Stimulated activated naive CD4-positive, alpha-beta T cell treated with Interleukin-2 at 50 U/mL for 16 hours (primary cell): ENCODE results near the gene ALCAM.

Experiments used
- DNase-seq: peaks from one replicate; lab custom pipeline; 2025; lab: John Stamatoyannopoulos, UW

The ALCAM gene

DNA sequence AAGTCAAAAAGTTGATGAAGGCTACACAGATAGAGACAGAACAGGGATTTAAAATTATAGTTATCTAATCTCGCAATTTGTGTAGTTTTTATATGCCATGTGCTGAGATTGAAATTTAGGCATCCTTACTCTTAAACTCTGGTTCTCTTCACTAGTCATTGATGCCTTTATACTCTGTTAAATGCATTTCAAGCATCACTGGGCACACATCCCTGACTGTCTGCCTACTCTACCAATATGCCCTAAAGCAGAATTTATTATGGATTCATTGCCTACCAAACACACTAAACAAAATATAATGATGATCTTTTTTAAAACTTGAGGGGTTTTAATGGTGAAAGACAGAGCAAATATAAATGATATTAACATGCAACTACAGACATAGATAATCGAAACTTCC is 10.3 kb upstream of the ALCAM start:
- DNase-seq = no peak

DNA sequence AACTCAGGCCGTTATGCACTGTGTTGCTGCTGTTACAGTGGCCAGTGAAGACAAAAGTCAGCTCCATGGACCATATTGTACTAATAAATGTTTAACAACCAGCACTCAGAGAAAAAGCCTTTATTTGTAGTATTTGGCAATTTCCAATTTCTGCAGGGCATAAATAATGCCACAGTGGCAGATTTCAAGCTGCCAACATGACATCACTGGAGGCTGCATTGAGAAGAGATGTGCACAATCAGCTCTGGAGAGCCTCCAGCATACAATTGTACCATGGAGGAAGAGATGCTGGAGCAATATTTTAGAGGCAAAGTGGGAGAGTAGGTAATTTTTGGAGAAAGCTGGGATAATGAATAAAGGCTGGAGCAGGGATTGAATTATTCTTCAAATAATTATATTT is 9.7 kb upstream of the ALCAM start:
- DNase-seq = no peak

GRCh38 chr3:105359098-105359762 is 7.5 kb upstream of the ALCAM start:
- DNase-seq = no peak

DNA sequence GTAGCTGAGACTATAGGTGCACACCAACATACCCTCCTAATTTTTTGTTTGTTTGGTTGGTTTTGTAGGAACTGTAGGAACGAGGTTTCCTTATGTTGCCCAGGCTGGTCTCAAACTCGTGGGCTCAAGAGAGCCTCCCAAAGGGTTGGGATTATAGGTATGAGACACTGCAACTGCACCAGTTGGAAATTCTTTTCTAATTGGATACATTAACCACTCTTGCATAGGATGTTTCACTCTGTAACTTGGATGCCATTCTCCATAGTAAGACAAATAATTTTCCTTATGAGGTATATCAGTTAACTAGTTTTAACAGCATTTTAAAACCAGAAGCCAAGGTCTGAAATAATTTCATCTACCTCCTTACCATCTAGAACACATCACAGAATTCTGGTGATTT is 6.7 kb upstream of the ALCAM start:
- DNase-seq = no peak

DNA sequence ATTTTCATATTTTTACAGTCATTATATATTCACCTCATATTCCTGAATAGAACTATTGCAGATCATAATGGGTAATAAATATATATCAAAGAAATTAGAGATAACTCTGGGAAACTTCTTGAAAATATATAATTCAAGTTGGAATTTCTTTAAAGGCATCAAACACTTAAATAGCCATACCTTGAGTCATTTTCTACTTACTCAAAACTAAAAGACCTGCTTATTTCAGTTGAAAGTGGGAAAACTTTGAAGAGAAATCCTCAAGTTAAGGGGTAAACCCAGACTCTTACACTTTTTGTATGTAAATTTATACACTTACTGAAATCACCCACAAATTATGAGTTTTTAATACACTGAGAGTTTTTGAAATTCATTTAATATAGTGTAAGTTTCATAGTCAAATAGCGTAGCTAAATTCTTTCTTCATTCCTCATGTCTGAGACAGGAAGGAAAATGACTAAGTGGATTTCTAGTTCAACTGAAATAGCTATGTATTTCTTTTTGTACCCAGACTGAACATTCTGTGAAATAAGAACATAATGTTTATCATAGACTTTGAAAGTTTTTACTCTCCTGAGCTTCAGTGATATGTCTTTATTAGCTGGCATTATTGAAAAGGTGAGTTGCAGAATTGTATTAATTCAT is 4.6 kb upstream of the ALCAM start:
- no peak for DNase-seq

- DNase-seq = no peak
Observed at GRCh38 chr3:105364128-105364527, 2.6 kb upstream of the ALCAM start.

GRCh38 chr3:105365081-105365390 is 1.7 kb upstream of the ALCAM start:
- no peak for DNase-seq

DNA sequence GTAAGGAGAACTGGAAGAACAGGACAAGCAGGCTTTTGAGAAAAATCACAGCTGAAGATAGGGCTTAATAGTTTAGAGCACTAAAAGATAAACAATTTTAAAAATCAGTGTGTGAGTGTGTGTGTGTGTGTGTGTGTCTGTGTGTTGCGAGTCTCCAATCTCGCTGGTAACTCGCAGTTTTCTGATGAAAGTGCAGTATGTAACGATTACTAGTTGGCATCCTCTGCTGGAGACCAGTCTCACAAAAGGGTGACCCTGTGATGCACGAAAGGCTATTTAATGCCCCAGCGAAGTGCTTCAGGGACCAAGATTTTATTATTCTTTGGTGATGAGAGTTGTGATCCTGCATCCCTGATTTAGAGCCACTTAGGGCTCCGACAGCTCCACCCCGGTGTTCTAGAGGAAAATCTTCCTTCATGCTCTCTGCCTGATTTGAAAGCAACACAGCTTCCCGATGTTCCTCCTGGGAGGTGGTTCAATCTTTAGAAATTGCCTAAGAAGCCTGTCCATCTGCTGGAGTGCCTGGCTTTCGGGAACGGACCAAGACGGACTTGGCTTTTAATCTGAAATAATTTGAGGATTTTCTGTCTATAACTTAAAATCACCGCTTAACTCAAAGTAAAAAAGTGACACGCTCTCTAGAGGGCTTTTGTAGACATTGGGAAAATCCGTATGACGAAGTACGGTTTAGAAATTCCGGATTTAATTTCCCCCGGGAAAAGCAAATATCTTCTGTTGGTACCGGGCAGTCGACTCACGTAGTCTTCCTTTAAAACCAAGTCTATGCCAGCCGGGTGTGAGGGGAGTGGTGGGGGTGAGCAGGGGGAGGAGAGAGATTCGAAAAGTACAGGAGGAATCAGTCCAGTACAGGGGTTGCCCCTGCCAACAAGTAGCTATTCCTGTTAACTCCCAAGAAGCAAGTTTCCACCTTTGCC is 1.1 kb upstream of the ALCAM start:
- no peak for DNase-seq

GRCh38 chr3:105367063-105367405 is 325 bp downstream of the ALCAM start:
- peak; percentile 26 for DNase-seq

GRCh38 chr3:105367406-105368213 is 901 bp downstream of the ALCAM start:
- peak; percentile 78 for DNase-seq

- DNase-seq = peak; percentile 79
Observed at GRCh38 chr3:105368566-105369499, 2.1 kb downstream of the ALCAM start.

DNA sequence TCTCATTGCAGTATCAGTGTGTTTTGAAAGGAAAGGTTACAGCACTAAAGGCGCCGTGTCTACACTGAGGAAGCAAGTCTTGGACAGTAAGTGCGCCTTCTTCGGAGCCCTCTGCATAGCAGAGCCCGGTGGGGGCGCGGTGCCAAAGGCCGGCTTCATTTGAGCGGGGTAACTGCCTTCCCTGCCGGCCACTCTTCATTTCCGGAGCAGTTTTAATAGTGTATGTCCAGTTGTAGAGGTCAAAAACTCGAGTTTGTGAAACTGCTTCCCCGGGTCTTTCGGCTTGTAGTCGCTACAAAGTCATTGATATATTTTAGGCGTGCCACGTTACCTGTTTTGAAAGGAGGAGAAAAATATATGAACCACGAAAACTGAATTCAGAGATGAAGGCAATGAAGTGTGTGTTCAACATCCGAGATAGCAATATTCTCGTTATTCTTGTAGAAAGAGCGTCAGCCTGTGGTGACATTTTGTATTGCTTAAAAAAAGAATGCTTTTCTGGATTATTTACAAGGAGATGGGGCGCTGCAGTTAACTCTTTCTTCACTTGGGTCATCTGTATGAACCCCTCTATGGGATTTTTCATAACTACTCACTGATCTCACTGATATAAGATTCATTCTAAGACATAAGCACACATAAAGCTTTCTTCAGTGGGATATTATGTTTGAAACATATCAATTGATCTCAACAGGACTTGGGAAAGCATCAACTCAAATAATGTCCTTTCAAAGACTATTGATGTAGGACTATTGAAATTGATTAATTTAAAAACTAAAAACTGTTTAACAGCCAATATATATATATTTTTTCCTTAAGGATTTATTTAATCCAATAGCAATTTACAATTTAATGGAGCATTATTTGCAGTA is 3.0 kb downstream of the ALCAM start:
- peak; percentile 12 for DNase-seq

DNA sequence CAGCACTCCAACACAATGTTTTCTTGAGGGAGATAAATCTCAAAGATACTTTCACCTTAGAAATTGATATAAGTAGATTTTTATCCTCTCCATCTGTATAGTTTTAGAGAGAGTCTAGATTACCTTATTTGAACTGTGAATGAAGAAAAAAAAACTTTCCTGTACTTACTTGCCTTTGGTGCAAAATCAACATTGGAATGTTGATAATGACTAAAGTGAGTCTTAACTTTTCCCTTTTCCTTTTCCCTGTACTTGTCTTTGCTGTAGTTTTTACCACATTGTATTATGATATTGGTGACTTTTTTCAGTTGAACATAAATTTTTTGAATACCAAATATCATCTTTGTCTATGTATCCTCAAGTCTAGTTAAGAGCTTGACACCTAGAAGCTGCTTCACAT is 6.7 kb downstream of the ALCAM start:
- no peak for DNase-seq

GRCh38 chr3:105375750-105376511 is 9.2 kb downstream of the ALCAM start:
- DNase-seq = no peak

DNA sequence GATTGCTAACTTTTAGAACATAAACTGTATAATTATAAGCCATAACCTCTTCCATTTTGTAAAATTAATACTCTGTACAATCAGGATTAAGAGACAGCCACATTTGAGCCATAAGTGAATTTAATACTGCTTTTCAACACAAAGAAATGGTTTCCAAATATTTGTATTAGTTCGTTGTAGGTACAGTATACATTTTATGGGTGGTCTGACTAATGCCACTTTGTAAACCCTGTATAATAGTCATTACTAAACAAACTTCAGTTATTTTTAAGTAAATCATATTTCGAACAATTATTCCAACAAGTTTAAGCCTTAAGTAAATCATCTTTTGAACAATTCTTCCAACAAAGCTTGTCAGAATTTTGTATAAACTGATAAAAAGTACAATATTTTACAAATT is 11.0 kb downstream of the ALCAM start:
- DNase-seq = no peak

DNA sequence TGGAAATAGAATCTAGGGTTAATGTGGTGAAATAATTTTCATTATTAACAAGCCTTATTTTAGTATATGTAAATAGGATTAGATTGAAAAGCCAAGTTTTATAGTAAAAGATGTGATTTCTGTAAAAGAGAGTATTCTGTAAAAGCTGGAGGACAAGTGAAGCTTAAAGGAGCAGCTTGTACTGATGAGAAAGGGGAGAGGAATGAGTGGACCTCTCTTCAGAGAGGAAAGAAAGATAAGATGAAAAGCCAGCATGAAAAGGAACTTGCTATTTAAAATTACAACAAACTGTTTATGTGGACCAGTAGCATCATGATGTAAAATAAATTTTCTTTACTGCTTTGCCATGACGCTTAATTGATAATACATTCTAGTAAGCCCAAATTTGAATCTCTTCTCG is 18.5 kb downstream of the ALCAM start:
- no peak for DNase-seq

DNA sequence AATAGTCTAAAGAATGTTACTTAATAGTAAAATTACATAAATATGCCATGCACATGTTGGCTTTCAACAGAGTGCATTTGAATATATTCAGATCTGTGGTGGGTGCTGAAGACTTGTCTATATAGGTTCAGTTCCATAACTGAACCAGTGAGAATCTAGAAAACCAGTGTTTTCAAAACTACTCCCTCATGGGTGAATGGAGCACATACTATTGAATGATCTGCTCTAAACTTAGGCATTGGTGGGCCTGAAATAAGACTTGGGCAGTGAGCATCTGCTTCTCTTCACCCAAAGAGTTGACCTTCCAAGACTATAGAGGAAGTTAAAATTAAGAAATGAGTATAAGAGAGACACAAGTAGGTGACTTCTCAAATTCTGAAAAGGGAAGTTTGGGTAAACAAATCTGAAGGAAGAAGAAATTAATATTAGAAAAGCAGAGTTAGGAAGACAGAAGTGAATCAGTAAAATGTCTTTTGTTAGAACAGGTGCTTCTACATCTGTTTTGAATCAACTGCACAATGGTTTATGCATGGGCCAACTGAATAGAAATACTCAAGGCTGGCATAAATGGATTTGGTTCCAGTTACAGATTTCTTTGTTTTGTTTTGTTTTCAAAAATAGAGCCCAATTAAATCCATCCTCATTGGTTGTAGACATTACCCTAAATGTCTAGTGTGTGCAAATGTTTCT is 19.3 kb downstream of the ALCAM start:
- DNase-seq = no peak

DNA sequence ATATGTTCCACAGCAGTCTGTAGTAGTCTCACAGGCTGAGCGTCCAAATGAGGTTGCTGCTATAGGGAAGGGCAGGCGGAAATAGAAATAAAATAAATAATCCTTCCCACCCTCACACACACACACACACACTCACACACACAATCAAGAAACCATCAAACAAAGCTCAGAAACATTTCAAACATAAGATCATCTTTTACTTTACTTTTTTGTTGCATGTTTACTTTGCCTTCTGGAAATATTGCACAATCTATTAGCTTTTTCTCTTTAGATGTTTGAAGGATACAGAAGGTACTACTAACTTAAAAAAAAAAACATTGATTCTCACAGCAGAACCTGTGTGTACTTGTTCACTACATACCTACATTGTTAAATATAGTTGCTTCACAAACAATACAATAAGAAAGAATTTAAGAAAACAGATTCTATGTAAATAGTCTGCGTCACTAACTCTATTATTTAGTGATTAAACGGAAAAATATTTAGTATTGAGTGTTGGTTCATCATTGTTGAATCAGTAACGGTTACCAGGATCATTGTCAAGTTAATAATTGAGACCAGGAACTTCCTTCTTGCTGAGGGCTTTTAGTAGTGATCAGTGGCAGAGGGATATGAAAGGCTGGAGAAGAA is 20.5 kb downstream of the ALCAM start:
- DNase-seq = no peak
